ENCODE measurements around the gene KDM6B.

GRCh38 chr17:7846063-7846735 lies 12.2 kb downstream of the KDM6B start:
- no peak for TF ChIP-seq POLR2AphosphoS5 (IDR thresholded peaks at IDR 0.05; ENCODE audit: control insufficient read depth, insufficient read depth, low read depth, low read length)
- no peak for TF ChIP-seq TGIF2 (CRISPR knock-in tag; IDR thresholded peaks at IDR 0.05)
- TF ChIP-seq, protein P1, sequence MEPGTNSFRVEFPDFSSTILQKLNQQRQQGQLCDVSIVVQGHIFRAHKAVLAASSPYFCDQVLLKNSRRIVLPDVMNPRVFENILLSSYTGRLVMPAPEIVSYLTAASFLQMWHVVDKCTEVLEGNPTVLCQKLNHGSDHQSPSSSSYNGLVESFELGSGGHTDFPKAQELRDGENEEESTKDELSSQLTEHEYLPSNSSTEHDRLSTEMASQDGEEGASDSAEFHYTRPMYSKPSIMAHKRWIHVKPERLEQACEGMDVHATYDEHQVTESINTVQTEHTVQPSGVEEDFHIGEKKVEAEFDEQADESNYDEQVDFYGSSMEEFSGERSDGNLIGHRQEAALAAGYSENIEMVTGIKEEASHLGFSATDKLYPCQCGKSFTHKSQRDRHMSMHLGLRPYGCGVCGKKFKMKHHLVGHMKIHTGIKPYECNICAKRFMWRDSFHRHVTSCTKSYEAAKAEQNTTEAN (CRISPR knock-in tag; IDR thresholded peaks at IDR 0.05), result no peak
- no peak for TF ChIP-seq MAFK (IDR thresholded peaks at IDR 0.05; ENCODE audit: low read length)
- TF ChIP-seq, protein P2, sequence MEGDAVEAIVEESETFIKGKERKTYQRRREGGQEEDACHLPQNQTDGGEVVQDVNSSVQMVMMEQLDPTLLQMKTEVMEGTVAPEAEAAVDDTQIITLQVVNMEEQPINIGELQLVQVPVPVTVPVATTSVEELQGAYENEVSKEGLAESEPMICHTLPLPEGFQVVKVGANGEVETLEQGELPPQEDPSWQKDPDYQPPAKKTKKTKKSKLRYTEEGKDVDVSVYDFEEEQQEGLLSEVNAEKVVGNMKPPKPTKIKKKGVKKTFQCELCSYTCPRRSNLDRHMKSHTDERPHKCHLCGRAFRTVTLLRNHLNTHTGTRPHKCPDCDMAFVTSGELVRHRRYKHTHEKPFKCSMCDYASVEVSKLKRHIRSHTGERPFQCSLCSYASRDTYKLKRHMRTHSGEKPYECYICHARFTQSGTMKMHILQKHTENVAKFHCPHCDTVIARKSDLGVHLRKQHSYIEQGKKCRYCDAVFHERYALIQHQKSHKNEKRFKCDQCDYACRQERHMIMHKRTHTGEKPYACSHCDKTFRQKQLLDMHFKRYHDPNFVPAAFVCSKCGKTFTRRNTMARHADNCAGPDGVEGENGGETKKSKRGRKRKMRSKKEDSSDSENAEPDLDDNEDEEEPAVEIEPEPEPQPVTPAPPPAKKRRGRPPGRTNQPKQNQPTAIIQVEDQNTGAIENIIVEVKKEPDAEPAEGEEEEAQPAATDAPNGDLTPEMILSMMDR (IDR thresholded peaks at IDR 0.05 in 2 of 3, conservative IDR thresholded peaks at IDR 0.05 in 1 of 3; ENCODE audit: insufficient read depth in 2 of 3, low read depth in 1 of 3, low read length in 3 of 3), result no peak
- no peak for TF ChIP-seq SNRNP70 (optimal IDR thresholded peaks at IDR 0.05; ENCODE audit: low read depth, low read length)
- TF ChIP-seq FOXP1 (CRISPR knock-in tag; IDR thresholded peaks at IDR 0.05), result no peak
- TF ChIP-seq MAX (CRISPR knock-in tag; IDR thresholded peaks at IDR 0.05), result no peak
- TF ChIP-seq KLF1 (tag; IDR thresholded peaks at IDR 0.05), result no peak
- no peak for TF ChIP-seq ZC3H11A (IDR thresholded peaks at IDR 0.05; ENCODE audit: low read depth, low read length)
- no peak for TF ChIP-seq EP300 (IDR thresholded peaks at IDR 0.05; ENCODE audit: low read length)

Data from K562 (cell line).